Measurements from ENCODE around the gene OLFML2B.

OLFML2B gene

GRCh38 chr1:162023547-162024501 lies at the start of gene OLFML2B (continued):
- no peak for TF ChIP-seq ZNF626 (tag by site-specific recombination; IDR thresholded peaks at IDR 0.05)
- no peak for TF ChIP-seq MZF1 (tag by site-specific recombination; IDR thresholded peaks at IDR 0.05; ENCODE audit: borderline replicate concordance)
- TF ChIP-seq INSM2 (tag by site-specific recombination; IDR thresholded peaks at IDR 0.05): no peak; the same call in 1 of the 2 replicates
- no peak for TF ChIP-seq ZBTB44 (tag by site-specific recombination; IDR thresholded peaks at IDR 0.05)
- TF ChIP-seq GLI4 (tag by site-specific recombination; IDR thresholded peaks at IDR 0.05): no peak
- 0 out of 2 replicates have a peak, but pooled peaks have one; percentile 29 for TF ChIP-seq PRDM4 (tag by site-specific recombination; IDR thresholded peaks at IDR 0.05)
- TF ChIP-seq PBX3 (CRISPR knock-in tag; IDR thresholded peaks at IDR 0.05): no peak; the same call in 1 of the 2 replicates
- TF ChIP-seq ZNF2 (tag by site-specific recombination; IDR thresholded peaks at IDR 0.05): peak; percentile 49; the same call in 1 of the 2 replicates
- no peak for TF ChIP-seq ZNF658 (tag by site-specific recombination; IDR thresholded peaks at IDR 0.05)
- peak; percentile 10; the same call in 1 of the 2 replicates for TF ChIP-seq ZNF121 (tag by site-specific recombination; IDR thresholded peaks at IDR 0.05)
- TF ChIP-seq YY2 (tag by site-specific recombination; IDR thresholded peaks at IDR 0.05): no peak
- TF ChIP-seq ZNF24 (tag by site-specific recombination; IDR thresholded peaks at IDR 0.05): 0 out of 2 replicates have a peak, but pooled peaks have one; percentile 44
- no peak for TF ChIP-seq ZNF510 (tag by site-specific recombination; IDR thresholded peaks at IDR 0.05; ENCODE audit: insufficient replicate concordance)
- no peak for TF ChIP-seq ZNF114 (tag by site-specific recombination; IDR thresholded peaks at IDR 0.05)
- no peak for TF ChIP-seq ZNF23 (tag by site-specific recombination; IDR thresholded peaks at IDR 0.05; ENCODE audit: borderline replicate concordance)
- peak; percentile 76 for TF ChIP-seq ZBTB20 (tag by site-specific recombination; IDR thresholded peaks at IDR 0.05)
- TF ChIP-seq HOXD13 (CRISPR knock-in tag; IDR thresholded peaks at IDR 0.05; ENCODE audit: borderline replicate concordance): no peak
- TF ChIP-seq ZNF19 (tag by site-specific recombination; IDR thresholded peaks at IDR 0.05; ENCODE audit: low read depth): no peak
- TF ChIP-seq ZNF837 (tag by site-specific recombination; IDR thresholded peaks at IDR 0.05): no peak
- no peak for TF ChIP-seq ZNF292 (tag by site-specific recombination; IDR thresholded peaks at IDR 0.05; ENCODE audit: borderline replicate concordance, low read depth)
- peak; percentile 98 for TF ChIP-seq ZBTB48 (tag by site-specific recombination; IDR thresholded peaks at IDR 0.05)
- peak; percentile 67 for TF ChIP-seq PRDM1 (tag by site-specific recombination; IDR thresholded peaks at IDR 0.05)
- no peak for TF ChIP-seq ZNF248 (tag by site-specific recombination; IDR thresholded peaks at IDR 0.05)
- TF ChIP-seq KLF8 (tag by site-specific recombination; IDR thresholded peaks at IDR 0.05): no peak; the same call in 1 of the 2 replicates
- peak; percentile 45; the same call in 1 of the 2 replicates for TF ChIP-seq PATZ1 (tag by site-specific recombination; IDR thresholded peaks at IDR 0.05)
- TF ChIP-seq IKZF3 (tag by site-specific recombination; IDR thresholded peaks at IDR 0.05): no peak
- TF ChIP-seq SP3 (tag by site-specific recombination; IDR thresholded peaks at IDR 0.05): peak; percentile 43
- TF ChIP-seq ZNF221 (tag by site-specific recombination; IDR thresholded peaks at IDR 0.05; ENCODE audit: borderline replicate concordance): no peak
- no peak for TF ChIP-seq HOXC10 (CRISPR knock-in tag; IDR thresholded peaks at IDR 0.05)

All from HEK293 (cell line).